GM21447 (cell line): ENCODE data around the gene IL3.
"Not testable (repeated sequence)": the region's sequence is repeated elsewhere in the genome, so short reads cannot be mapped to it uniquely, and the experiment has no call there.

Experiments
- ATAC-seq: cut with Tn5 transposase; IDR thresholded peaks from one replicate; pipeline ENCODE4 v1.9.1; 2021; ENCODE audit not compliant: unreplicated experiment

Gene IL3

GRCh38 chr5:132093271-132093670 lies 32.8 kb downstream of the IL3 start:
- ATAC-seq = no peak

- ATAC-seq = no peak
Observed at GRCh38 chr5:132094393-132095076, 34.1 kb downstream of the IL3 start.

- ATAC-seq = no peak
Observed at GRCh38 chr5:132095077-132095410, 34.6 kb downstream of the IL3 start.

DNA sequence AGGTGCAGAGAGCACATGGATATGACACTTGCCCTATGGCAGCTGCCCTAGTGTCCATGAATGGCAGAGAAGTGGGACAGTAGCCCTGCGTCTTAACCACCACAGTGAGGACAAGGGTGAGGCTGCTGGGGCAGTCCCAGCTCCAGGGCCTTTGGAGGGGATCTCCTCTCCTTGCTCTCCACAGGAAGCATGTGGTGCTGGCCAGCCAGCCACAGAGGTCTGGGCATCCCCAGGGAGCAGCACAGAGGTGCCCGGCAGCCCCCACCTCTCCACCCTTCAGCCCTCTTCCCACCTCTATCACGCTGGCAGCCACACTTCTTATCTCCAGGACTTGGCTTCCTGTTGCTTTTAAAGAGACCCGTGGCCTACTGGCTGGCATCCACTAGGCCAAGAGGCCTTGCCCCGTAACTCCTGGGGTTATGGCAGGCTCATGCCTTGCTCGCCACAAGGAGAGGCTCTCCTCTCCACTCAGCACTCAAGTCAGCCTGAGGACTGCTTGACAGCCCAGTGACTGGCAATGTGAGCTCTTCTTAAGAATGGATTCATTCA lies 35.0 kb downstream of the IL3 start:
- ATAC-seq = no peak

DNA sequence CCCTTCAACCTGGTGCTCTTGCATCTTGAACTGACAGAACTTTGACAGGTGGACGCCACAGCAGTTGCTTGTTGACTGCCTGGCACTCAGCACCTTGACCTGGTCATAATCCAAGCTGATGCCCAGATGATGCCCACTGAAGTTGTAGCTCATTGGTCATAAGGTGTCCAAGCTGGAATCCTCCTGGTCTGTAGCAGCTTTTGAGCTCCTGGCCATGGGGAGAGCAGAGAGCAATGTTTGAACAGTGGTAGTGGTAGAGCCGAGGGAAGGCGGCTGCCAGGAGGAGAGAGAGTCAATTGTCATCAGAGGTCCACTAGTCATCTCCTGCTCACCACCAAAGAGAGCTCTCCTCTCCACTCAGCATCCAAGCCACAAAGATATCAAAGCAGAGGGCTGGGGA lies 36.4 kb downstream of the IL3 start:
- ATAC-seq = no peak

DNA sequence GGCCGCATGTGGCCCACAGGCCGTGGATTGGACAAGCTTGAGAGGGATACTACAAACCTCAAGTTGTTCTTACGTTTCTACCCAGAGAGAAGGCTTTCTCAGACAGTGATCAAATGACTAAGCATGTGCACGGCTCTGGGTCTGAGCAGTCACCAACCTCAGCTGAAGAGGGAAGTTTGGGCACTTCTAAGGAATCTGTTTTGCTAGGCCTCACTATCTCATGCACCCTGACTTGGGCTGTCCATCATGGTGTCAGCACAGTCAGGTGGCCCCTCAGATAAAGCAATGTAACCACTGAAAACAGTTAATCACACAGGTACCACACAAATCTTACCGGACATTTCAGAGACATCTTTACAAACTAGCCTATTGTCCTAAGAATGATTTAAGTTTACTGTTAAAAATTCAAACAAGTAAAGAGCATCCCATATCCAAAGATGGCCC lies 37.7 kb downstream of the IL3 start:
- ATAC-seq = no peak

- ATAC-seq = no peak
Observed at GRCh38 chr5:132098621-132099020, 38.2 kb downstream of the IL3 start.

DNA sequence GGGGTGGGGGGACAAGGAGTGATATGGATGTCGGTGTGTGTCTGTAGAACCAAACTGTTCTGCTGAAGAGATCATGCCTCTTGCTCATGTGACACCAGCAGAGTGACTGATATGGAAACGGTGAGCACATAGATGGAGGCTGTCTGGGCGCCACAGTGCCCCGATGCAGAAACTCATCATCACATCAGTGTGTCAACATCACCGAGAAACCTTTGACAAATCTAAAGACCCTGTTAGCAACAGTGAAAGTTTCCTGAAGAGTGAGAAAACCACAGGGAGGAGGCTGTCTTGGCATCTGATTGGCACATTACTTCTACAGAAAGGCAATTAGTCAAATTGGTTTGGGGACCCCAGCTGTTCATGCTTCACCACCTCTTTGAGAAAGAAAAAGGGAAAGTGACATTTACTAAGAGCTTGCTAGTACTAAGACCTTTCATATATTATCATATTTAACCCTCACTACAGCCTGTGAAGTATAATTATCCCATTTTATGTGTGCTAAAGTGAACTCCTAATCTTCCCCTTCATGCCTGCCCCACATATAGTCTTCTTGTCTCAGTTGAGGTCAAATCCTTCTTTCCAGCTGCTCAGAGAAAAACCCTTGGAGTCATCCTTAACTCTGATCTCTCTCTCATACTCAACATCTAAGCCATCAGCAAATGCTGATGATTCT lies 38.8 kb downstream of the IL3 start:
- ATAC-seq = peak; percentile 37

DNA sequence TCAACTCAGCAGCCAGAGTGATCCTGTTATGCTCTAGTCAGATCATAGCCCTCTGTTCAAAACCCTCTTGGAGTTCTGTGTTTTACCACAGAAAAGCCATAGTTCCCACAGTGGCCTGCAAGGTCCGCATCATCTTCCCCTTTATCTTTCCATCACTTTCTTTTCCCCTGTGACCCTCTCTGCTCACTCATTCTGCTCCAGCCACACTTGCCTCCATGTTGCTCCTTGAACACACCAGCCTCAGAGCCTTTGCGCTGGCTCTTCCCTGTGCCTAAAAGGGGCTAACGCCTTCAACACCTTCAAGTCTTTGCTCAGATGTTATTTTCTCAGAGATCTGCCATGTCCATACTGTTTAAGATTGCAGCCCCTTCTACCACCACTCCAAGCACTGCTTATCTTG lies 39.5 kb downstream of the IL3 start:
- no peak for ATAC-seq

DNA sequence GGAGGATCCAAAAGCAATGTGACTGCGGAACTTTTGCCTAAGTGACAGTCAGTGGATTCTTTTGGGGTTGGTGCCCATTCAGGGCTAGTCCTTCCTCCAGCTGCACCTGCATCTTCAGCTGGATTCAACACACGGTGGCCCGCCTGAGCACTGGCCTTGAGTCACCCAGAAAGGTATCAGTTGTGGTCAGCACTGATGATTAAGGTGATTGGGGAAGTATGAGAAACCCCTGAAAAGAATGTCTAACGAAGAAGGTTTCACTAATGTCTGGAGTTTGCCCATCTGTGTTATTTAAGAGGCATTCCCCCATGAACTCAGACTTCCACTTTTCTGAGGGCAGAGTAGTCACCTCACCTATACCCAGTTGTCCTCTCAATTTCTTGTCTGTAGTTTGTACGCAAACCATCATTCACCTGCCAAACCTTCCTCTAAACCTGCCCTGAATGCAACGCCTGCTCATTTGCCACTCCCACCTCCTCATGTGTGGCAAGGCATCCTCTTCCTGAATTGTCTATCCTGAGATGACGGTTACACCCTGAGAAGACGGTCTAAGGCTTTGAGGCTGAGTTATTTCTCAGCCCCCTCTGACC lies 40.3 kb downstream of the IL3 start:
- ATAC-seq = peak; percentile 39

GRCh38 chr5:132101385-132101880 lies 41.0 kb downstream of the IL3 start:
- no peak for ATAC-seq

- ATAC-seq = no peak
Observed at GRCh38 chr5:132102101-132102701, 41.7 kb downstream of the IL3 start.

DNA sequence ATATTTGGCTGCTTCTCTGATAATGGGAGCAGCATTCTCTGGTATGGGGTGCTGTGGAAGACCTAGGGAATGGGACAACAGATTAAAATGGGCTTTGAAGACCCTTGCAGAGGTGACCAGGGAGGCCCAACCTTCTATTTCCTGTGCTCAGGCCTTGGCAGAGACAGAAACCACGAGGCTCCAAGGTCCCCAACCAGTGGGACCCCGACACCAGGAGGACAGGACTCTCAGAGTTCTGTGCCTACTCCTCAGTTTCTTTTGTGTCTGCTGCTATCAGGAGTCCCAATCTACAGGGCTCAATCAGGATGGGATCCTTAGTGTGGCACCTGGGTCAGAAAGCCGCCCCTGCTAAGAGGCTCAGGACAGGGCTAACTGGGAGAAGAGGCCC lies 42.5 kb downstream of the IL3 start:
- no peak for ATAC-seq

DNA sequence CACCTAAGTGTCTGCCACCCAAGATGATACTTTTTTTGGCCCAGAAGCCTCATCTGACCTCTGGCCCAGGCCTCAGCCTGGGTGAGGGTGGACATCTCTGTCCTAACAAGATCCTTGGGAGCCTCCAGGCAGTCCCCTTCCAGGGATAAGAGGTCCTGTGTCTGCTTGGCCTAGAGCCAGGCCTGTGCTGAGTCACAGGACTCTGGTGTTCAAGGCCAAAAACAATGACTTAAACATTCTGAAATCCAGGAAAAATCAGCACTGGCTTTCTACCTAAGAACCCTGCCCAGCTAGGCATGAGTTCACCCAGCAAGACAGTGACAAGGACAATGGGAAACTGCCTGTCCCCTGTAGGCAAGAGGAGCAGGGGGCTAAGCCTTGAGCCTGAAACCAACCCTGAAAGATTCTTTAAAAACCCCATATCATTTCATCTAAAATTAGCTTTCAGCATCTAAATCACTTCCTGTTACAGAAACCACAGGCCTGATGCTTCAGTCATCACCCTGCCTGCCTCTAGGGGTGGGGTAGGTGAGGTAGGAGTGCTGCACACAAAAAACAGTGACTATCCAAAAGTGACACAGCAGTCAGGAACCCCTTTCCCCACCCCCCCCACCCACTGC lies 43.0 kb downstream of the IL3 start:
- ATAC-seq = peak; percentile 64

DNA sequence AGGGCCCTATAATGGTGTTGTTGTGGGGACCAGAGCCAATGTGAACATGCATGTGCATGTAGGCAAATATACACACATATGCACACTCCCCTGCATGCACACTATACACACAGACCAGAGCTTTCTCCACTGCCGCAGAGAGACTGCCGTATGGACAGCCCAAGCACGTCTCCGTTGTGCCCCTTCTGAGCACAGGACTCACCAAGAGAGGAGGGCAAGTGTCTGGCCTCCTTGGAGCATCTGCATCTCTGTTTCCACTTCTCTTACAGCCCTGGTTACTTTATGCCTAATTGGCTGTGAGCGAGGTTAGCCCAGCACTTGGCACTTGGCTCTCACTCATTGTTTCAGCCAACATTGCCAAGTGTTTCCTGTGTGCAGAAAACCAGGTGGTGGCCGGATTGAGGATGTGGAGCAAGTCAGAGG lies 43.5 kb downstream of the IL3 start:
- peak; percentile 19 for ATAC-seq

DNA sequence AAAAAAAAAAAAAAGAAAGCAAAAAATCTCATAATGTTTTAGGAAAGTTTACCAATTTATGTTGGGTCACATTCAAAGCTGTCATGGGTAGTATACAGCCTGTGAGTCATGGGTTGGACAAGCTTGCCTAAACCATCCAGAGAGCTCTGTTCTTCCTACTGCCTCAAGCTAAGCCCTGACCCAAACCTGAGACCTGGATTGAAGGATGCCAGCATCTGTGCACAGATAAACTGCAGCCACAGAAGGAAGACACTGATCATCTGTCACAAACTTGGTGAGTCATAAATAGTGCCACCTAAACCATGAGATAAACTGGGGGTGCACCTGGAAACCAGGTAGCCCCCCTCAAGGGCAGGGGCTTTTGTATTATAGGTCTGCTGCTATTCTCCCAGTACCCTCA lies 44.1 kb downstream of the IL3 start:
- no peak for ATAC-seq

- ATAC-seq = no peak
Observed at GRCh38 chr5:132105688-132106087, 45.2 kb downstream of the IL3 start.

DNA sequence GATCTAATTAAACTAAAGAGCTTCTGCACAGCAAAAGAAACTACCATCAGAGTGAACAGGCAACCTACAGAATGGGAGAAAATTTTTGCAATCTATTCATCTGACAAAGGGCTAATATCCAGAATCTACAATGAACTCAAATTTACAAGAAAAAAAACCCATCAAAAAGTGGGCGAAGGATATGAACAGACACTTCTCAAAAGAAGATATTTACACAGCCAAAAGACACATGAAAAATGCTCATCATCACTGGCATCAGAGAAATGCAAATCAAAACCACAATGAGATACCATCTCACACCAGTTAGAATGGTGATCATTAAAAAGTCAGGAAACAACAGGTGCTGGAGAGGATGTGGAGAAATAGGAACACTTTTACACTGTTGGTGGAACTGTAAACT lies 48.0 kb downstream of the IL3 start:
- ATAC-seq = not testable (repeated sequence)

- not testable (repeated sequence) for ATAC-seq
Observed at GRCh38 chr5:132108957-132109356, 48.5 kb downstream of the IL3 start.

DNA sequence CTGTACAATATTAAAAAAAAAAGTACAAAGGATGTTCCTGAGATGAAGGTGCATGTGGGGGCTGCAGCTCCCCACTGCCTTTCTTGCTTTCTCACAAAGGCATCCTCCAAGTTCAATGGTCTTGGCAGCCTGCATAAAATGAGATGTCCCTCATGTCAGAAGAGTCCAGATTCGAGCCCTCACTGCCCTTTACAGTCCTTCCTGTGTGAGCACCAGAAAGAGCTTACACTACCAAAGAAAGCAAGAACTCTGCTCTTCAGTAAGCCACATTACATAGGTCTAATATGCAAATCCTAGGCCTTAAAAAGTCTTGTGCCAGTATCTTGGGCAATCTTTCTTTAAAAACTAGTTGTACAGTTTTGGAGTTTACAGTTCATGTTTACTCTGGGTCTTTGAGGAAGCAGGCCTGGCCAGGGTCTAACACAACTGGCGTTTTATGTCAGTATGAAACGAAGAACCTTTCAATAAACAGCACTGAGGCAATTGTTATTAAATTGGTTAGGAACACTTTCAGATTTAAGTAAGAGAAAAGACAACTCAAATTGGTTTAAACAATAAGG lies 49.1 kb downstream of the IL3 start:
- no peak for ATAC-seq

DNA sequence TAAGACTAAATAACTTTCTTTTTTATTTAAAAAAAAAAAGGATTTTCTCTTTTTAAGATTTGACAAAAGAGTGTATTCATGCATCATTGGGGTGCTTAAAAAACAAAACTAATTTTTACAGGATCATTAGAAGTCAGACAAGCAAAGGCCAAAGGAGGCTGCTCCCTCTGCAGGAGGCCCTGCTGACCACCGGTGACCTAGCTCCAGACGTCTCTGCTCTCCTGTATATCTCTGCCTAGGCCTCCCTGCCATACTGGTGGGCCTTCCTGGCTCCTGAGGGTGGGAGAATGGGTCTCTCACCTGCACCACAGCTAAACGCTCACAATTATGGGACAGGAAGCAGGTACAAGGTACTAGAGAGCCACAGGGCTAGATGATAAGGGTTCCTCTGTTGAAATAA lies 49.7 kb downstream of the IL3 start:
- no peak for ATAC-seq
